Epithelial cell of esophagus (primary cell): Measurements from ENCODE around the gene CEP44.

Experiments
- DNase-seq: peaks from one replicate; pipeline ENCODE4 v3.0.0; 2010; ENCODE audit warnings: low read depth
- H3K4me3 ChIP-seq: 2 replicates; pipeline ENCODE4 v1.5.1; 2011; ENCODE audit warnings: mild to moderate bottlenecking, low read length, control low read depth
- TF ChIP-seq, protein P1 (sequence below): IDR thresholded peaks from 2 replicates; pipeline ENCODE4 v1.5.1; 2011; ENCODE audit warnings: low read depth, mild to moderate bottlenecking, low read length, control low read depth, inconsistent platforms; ENCODE audit not compliant: insufficient read depth; ENCODE audit errors: missing control alignments

The CEP44 gene, protein sequence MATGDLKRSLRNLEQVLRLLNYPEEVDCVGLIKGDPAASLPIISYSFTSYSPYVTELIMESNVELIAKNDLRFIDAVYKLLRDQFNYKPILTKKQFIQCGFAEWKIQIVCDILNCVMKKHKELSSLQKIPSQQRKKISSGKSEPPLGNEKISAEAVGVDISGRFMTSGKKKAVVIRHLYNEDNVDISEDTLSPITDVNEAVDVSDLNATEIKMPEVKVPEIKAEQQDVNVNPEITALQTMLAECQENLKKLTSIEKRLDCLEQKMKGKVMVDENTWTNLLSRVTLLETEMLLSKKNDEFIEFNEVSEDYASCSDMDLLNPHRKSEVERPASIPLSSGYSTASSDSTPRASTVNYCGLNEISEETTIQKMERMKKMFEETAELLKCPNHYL

DNA sequence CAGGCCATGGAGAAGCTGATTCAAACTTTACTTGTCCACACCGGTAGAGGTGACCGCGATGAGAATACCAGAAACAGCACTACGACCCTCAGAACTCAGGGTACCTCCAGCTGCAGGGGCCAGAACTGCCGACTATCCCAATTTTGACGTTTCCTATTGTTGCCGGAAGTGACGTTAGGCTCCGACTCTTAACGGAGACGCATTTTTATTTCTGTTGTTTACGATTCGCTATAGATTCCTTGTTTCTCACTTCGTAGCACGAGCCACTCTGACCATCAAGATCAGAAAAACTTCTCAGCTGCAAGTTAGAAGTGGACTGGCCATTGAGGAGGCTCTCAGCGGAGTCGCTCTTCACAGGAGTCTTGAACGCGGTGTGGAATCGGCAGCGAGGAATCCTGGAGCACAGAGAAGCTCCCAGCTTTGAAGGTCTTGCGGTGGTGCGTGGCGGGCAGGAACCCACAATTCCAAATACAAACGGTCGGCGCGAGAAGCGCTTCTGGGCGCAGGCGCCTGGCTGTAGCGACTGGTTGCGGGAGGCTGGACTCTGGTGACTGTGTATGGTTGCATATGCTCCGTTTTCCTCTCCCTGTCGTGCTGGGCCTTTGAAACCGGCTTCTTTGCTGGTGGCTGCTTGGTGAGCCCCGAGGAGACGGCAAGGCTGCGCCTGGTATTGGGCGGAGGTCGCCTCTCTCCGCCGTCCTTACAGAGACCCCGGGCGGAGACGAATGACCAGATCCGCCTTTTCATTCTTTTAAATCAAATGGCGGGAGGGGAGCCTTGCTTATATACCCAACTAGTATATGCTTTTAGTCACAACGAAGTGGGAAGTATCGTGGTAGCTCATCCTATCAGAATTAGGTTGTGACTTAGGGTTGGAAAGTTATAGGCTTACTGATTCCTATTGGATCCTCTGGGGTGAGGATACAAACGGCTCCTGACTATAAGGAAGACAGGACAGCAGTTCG lies at the start of gene CEP44, which contains the start of gene FBXO8:
CEP44 (plus strand) TSS at position 405 of the 965 bp plus-strand sequence. CDS start 15,211 bp downstream, outside the sequence.
FBXO8 (minus strand) TSS at position 161 of the 965 bp plus-strand sequence. CDS start 20,575 bp downstream, outside the sequence.
- H3K4me3 ChIP-seq, result peak within 1 kb of the TSS; percentile 91
- peak; percentile 84 for DNase-seq
- TF ChIP-seq, protein P1, sequence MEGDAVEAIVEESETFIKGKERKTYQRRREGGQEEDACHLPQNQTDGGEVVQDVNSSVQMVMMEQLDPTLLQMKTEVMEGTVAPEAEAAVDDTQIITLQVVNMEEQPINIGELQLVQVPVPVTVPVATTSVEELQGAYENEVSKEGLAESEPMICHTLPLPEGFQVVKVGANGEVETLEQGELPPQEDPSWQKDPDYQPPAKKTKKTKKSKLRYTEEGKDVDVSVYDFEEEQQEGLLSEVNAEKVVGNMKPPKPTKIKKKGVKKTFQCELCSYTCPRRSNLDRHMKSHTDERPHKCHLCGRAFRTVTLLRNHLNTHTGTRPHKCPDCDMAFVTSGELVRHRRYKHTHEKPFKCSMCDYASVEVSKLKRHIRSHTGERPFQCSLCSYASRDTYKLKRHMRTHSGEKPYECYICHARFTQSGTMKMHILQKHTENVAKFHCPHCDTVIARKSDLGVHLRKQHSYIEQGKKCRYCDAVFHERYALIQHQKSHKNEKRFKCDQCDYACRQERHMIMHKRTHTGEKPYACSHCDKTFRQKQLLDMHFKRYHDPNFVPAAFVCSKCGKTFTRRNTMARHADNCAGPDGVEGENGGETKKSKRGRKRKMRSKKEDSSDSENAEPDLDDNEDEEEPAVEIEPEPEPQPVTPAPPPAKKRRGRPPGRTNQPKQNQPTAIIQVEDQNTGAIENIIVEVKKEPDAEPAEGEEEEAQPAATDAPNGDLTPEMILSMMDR, result no peak

DNA sequence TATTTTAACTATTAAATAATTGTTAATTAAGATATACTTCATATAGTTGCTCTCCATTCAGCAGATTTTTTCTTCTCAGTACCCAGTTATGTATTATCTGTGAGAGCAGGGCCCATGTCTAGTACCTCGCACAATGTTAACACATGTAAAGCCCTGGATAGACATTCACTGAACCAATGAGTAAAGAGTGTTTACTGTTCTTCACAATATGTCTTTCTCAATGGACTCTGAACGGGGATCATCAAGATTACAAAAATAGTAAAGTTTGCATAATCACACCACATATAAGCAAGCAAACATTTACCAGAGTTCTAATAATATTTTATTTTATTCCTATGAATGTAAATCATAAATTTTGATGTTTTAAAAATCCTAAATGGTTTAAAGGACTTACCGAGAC lies 47.4 kb upstream of the CEP44 start:
- no peak overlapping the region for H3K4me3 ChIP-seq
- TF ChIP-seq, protein P1, result no peak
- no peak for DNase-seq

DNA sequence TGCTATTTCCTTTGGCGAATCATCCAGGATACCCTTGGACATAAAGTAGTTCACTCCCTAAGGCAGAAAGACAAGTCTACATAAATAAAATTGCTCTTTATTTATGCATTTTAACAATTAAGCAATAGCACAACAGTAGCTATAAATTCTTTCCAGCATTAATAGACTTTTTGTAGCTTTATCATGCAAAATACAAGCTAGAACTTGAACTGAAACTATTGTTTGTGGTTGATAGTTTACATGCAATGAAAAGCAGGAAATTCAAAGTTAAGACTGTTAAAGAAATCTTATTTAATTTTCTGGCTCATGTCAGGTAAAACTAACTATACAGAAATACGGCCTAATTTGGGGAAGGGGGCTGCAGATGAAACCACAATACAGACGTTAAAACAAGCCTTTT lies 42.5 kb upstream of the CEP44 start:
- DNase-seq, result no peak
- no peak overlapping the region for H3K4me3 ChIP-seq
- TF ChIP-seq, protein P1, result no peak

DNA sequence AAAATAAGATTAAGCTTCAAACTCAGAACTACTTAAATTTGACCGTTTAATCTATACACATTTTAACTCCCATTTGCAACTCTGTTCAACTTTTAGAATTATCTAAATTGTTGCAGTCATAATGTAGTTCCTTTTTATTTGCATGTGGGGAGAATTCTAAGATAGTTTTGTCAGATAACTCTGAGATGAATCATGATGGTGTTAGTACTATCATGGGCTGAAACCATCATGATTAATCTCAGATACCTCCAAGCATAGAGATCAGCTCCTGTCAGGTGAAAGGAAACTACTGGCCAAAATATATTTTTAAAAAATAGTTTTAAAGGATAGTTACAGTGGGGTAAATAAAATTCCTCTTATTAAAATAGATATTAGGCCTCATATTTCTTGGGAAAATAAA lies 39.3 kb upstream of the CEP44 start:
- peak; percentile 61 for DNase-seq
- no peak overlapping the region for H3K4me3 ChIP-seq
- TF ChIP-seq, protein P1, result no peak

DNA sequence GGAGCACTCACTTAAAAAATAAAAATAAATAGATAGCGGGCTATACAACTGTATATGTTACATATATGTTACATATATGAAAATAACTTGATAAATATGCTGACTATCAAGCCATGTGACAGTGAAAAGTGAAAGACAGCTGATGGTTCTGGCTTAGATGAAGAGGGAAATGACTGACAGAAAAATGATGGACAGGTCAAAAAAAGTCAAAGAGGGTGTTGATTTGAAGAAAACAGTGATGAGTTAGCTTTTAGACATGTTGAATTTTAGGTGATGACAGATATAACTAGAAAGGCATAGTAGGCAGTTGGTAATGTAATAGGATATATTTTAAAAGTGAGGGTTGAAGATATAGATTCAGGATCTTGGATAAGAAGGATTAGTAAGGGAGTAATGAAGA lies 38.0 kb upstream of the CEP44 start:
- TF ChIP-seq, protein P1, result no peak
- no peak for DNase-seq
- no peak overlapping the region for H3K4me3 ChIP-seq

DNA sequence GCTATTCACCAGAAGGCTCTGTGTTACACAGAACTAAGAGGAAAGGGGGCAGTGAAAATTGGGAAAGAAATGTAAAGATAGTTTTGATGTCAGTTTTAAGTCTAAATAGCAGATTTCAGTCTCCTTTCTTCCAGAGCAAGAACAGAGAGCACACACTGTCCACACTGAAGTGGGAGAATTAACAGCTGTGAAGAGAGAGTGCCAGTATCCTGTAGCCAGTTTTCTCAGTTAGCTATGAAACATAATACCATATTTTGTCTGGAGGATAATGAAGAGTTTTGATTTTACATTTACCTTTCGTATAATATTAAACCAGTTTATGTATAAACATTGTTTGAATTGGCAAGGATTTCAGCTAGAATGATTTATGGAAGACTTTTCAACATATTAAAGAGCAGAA lies 35.3 kb upstream of the CEP44 start:
- no peak overlapping the region for H3K4me3 ChIP-seq
- no peak for DNase-seq
- TF ChIP-seq, protein P1, result no peak
